ENCODE results near the gene MT1G. TPM values are rescaled to one million over a fixed set of nuclear protein-coding genes. Genes with fewer than 3 reads are reported as not detected.

MT1G gene
- polyA plus RNA-seq, 1 of the 3 experiments (the other 2 are of a cell fraction), result 1.2 TPM

DNA sequence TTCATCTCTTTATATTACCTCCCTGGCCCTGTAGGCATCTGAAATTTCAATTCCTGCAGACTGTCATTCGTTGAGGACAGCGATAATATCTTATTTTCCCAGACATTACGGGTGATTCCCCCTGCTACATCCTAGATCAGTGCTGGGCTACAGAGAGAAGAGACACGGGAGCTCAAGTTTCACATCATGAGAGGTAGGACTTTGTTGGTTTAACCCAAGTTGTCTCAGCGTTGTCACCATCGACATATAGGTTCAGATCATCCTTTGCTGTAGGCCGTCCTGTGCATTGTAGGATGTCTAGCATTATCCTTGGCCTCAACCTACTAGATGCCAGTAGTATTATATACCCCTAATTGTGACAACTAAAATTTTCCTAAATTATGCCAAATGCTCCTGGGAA is 33.7 kb upstream of the MT1G start:
- Histone ChIP-seq H3K27me3 (ENCODE audit: insufficient read depth) (no peaks in the 10 kb centered on the region), H3K4me2 (no peak overlapping the region), H3K4me1 (ENCODE audit: control insufficient read depth in 1 of 2, insufficient read depth in 2 of 2, low read depth in 1 of 2, low read length in 1 of 2) (no peaks in the 10 kb centered on the region; a peak in 1 of 4 replicates), H3K79me2 (ENCODE audit: insufficient read depth) (no peaks in the 10 kb centered on the region), H3F3A (replicated peaks; ENCODE audit: insufficient read depth) (no peaks in the 10 kb centered on the region), H3K9me3 (no peaks in the 10 kb centered on the region), H3K9me2 (no peaks in the 10 kb centered on the region), H3K27ac (ENCODE audit: low read depth in 2 of 2, low read length in 1 of 2) (no peak overlapping the region), H3K9ac (no peak overlapping the region), H4K20me1 (ENCODE audit: insufficient read depth) (no peaks in the 10 kb centered on the region), H3K4me3 (ENCODE audit: low read depth in 2 of 2, low read length in 1 of 2) (no peak overlapping the region), H3K36me3 (replicated peaks in 1 of 2; ENCODE audit: control insufficient read depth in 1 of 2, insufficient read depth in 2 of 2, low read length in 1 of 2) (no peaks in the 10 kb centered on the region), H2AFZ (ENCODE audit: low read depth) (peak overlapping the region; percentile 19; the same call in 1 of the 2 replicates)
- POLR2A ChIA-PET, result no interaction called here
- CTCF ChIA-PET, result interaction anchor here (0.8 to 5.3 kb wide), 45 partner anchors 9 to 1237 kb away, joined by 3 to 138 read pairs (median 5); partner anchors contain the start of genes MT1X and POLR2C
- DNase-seq, result no peak
- WGBS (ENCODE audit: low lambda C conversion rate), result 85% methylated on average over 7 of the region's 7 CpGs
- TF ChIP-seq NFIC (IDR thresholded peaks at IDR 0.05; ENCODE audit: borderline replicate concordance) (no peak), TAF1 (IDR thresholded peaks at IDR 0.05; ENCODE audit: borderline replicate concordance, low read depth, low read length) (no peak), TEAD4 (IDR thresholded peaks at IDR 0.05; ENCODE audit: borderline replicate concordance, insufficient read depth) (no peak), YY1 (IDR thresholded peaks at IDR 0.05; ENCODE audit: low read depth) (no peak), JUND (IDR thresholded peaks at IDR 0.05) (no peak), MXI1 (IDR thresholded peaks at IDR 0.05; ENCODE audit: low read depth, low read length) (no peak)

DNA sequence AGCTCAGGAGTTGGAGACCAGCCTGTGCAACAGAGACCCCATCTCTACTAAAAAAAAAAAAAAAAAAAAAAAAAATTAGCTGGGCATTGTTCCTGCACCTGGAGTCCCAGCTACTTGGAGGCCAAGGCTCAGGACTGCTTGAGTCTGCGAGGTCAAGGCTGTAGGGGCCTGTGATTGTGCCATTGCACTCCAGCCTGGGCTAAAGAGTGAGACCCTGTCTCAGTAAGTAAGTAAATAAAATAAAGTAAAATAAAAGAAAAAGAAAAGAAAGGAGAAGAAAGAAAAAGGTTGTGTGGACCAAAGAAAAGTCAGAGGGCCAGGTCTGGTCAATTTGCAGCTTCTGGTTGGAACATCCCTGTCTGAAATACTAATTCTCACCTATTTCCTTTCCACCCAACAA is 32.8 kb upstream of the MT1G start:
- TF ChIP-seq POLR2AphosphoS5 (IDR thresholded peaks at IDR 0.05; ENCODE audit: low read depth, low read length), result no peak
- no peak for TF ChIP-seq FOXM1 (IDR thresholded peaks at IDR 0.05; ENCODE audit: low read depth)
- no peak for TF ChIP-seq REST (IDR thresholded peaks at IDR 0.05; ENCODE audit: low read depth, low read length)
- no peak for TF ChIP-seq TAF1 (IDR thresholded peaks at IDR 0.05; ENCODE audit: borderline replicate concordance, low read depth, low read length)
- TF ChIP-seq SMC3 (IDR thresholded peaks at IDR 0.05; ENCODE audit: low read depth, low read length), result no peak
- ChIA-PET CTCF (interaction anchor here (1.0 to 5.3 kb wide), 8 partner anchors 8 to 762 kb away, joined by 3 to 138 read pairs (median 12); partner anchors contain the start of genes MT1X and POLR2C), POLR2A (no interaction called here)
- Histone ChIP-seq H3K9ac (no peak overlapping the region), H3K36me3 (replicated peaks in 1 of 2; ENCODE audit: control insufficient read depth in 1 of 2, insufficient read depth in 2 of 2, low read length in 1 of 2) (no peaks in the 10 kb centered on the region), H3K9me3 (no peaks in the 10 kb centered on the region), H3K9me2 (no peaks in the 10 kb centered on the region), H3K27me3 (ENCODE audit: insufficient read depth) (no peaks in the 10 kb centered on the region), H3F3A (replicated peaks; ENCODE audit: insufficient read depth) (no peaks in the 10 kb centered on the region), H3K4me2 (no peak overlapping the region), H3K79me2 (ENCODE audit: insufficient read depth) (no peaks in the 10 kb centered on the region), H2AFZ (ENCODE audit: low read depth) (no peak overlapping the region), H3K4me1 (ENCODE audit: control insufficient read depth in 1 of 2, insufficient read depth in 2 of 2, low read depth in 1 of 2, low read length in 1 of 2) (no peaks in the 10 kb centered on the region; a peak in 1 of 4 replicates), H3K4me3 (ENCODE audit: low read depth in 2 of 2, low read length in 1 of 2) (no peak overlapping the region), H4K20me1 (ENCODE audit: insufficient read depth) (no peaks in the 10 kb centered on the region), H3K27ac (ENCODE audit: low read depth in 2 of 2, low read length in 1 of 2) (no peak overlapping the region)
- no peak for DNase-seq
- WGBS (ENCODE audit: low lambda C conversion rate), result 83% methylated on average over 1 of the region's 1 CpG

Measured in SK-N-SH (cell line).